Endothelial cell of umbilical vein (primary cell): ENCODE measurements around the gene FPGS. TPM values are rescaled to one million over a fixed set of nuclear protein-coding genes. Genes with fewer than 3 reads are reported as not detected.

Source experiments
- BruUV-seq: library from RNA; stranded (reverse); fragments of 400-500 nt; replicated peaks from 2 replicates; lab custom pipeline; 2021; lab: Mats Ljungman, UMichigan
- CTCF ChIA-PET: fragments of 300-600, 350-600 bp; sonication (Branson Sonifier 250); formaldehyde crosslinking; loops from one replicate; lab custom pipeline; 2021; ENCODE audit warnings: antibody characterized with exemption, inconsistent platforms; lab: Charles Lee
- POLR2A ChIA-PET: fragments of 300-600, 350-600 bp; sonication (Branson Sonifier 250); formaldehyde crosslinking; loops from one replicate; lab custom pipeline; 2021; ENCODE audit warnings: antibody characterized with exemption, inconsistent platforms; lab: Charles Lee
- DNase-seq: peaks from one replicate; pipeline ENCODE4 v3.0.0-alpha.2; 2011; ENCODE audit warnings: low read depth, low spot score
- FAIRE-seq: peaks from 2 replicates; lab custom pipeline; 2011; peaks lifted over from hg19 to GRCh38; lab: Jason Lieb, UNC
- H2AFZ ChIP-seq: 2 replicates; pipeline ENCODE4 v1.6.0; 2012; ENCODE audit warnings: low read depth, low read length, control low read depth, inconsistent platforms
- H3K27ac ChIP-seq: 2 replicates; pipeline ENCODE4 v1.5.1; 2011; ENCODE audit warnings: low read depth, mild to moderate bottlenecking, control low read depth, low read length, moderate library complexity; ENCODE audit not compliant: insufficient read depth
- H3K27me3 ChIP-seq, 2 experiments: 2 replicates each; pipeline versions ENCODE4 v1.6.0 to v1.6.1; 2011; ENCODE audit warnings: low read length in 2 of 2, mixed read lengths in 1 of 2; ENCODE audit not compliant: control insufficient read depth in 2 of 2, insufficient read depth in 2 of 2
- H3K36me3 ChIP-seq, 2 experiments: 2 replicates in 1 of 2; 3 replicates in 1 of 2; pipeline ENCODE4 v1.5.1; 2011; ENCODE audit warnings: low read length in 2 of 2, mild to moderate bottlenecking in 1 of 2, moderate library complexity in 1 of 2; ENCODE audit not compliant: control insufficient read depth in 2 of 2, insufficient read depth in 2 of 2; ENCODE audit errors: extremely low read depth in 1 of 2
- H3K4me1 ChIP-seq: 3 replicates; pipeline ENCODE4 v1.5.1; 2011; ENCODE audit warnings: mild to moderate bottlenecking, low read length; ENCODE audit not compliant: control insufficient read depth, insufficient read depth; ENCODE audit errors: extremely low read depth
- H3K4me2 ChIP-seq: 2 replicates; pipeline ENCODE4 v1.6.1; 2011; ENCODE audit warnings: low read length, control low read depth, mixed read lengths; ENCODE audit not compliant: insufficient read depth
- H3K4me3 ChIP-seq, 3 experiments: fragments of 200-600 bp in 1 of 3; sonication (generic), shearing (Covaris generic) in 1 of 3; replicated peaks in 1 of 3; 2 replicates each; pipeline ENCODE4 v1.5.1; 2011 to 2016; ENCODE audit warnings: control low read depth in 3 of 3, low read length in 3 of 3, mild to moderate bottlenecking in 2 of 3, inconsistent platforms in 1 of 3, low read depth in 1 of 3, moderate library complexity in 1 of 3; ENCODE audit not compliant: insufficient read depth in 1 of 3
- H3K79me2 ChIP-seq: 2 replicates; pipeline ENCODE4 v1.6.0; 2012; ENCODE audit warnings: low read length, inconsistent platforms; ENCODE audit not compliant: control insufficient read depth, insufficient read depth
- H3K9ac ChIP-seq: replicated peaks from 2 replicates; pipeline ENCODE3; 2011; ENCODE audit warnings: low read length, control low read depth; ENCODE audit not compliant: insufficient read depth; ENCODE audit errors: extremely low read depth
- H3K9me1 ChIP-seq: replicated peaks from 3 replicates; pipeline ENCODE4 v1.6.0; 2011; ENCODE audit warnings: mild to moderate bottlenecking, low read length; ENCODE audit not compliant: control insufficient read depth, insufficient read depth; ENCODE audit errors: extremely low read depth
- H3K9me3 ChIP-seq: replicated peaks from 2 replicates; pipeline ENCODE4 v1.5.1; 2012; ENCODE audit warnings: low read length, inconsistent platforms; ENCODE audit not compliant: control insufficient read depth, insufficient read depth
- H4K20me1 ChIP-seq: replicated peaks from 2 replicates; pipeline ENCODE3; 2011; ENCODE audit warnings: mild to moderate bottlenecking, low read length; ENCODE audit not compliant: control insufficient read depth, insufficient read depth; ENCODE audit errors: extremely low read depth
- CTCF ChIP-seq, 2 donors: IDR thresholded peaks; 1 replicate in 1 of 2; 2 replicates in 1 of 2; pipeline ENCODE4 v1.5.1; 2011; ENCODE audit warnings: low read length in 2 of 2, mild to moderate bottlenecking in 2 of 2, moderate library complexity in 2 of 2, control low read depth in 1 of 2, inconsistent platforms in 1 of 2, low read depth in 1 of 2; ENCODE audit not compliant: insufficient read depth in 1 of 2; ENCODE audit errors: extremely low read depth in 1 of 2
- EZH2 ChIP-seq: IDR thresholded peaks from 2 replicates; pipeline ENCODE4 v1.6.1; 2012; ENCODE audit warnings: borderline replicate concordance, low read depth, mild to moderate bottlenecking, moderate library complexity, low read length, inconsistent platforms; ENCODE audit not compliant: severe bottlenecking
- FOS ChIP-seq: IDR thresholded peaks from 2 replicates; pipeline ENCODE4 v1.6.1; 2011; ENCODE audit warnings: mild to moderate bottlenecking, low read length, moderate library complexity, borderline replicate concordance; ENCODE audit not compliant: insufficient read depth
- GATA2 ChIP-seq: IDR thresholded peaks from 2 replicates; pipeline ENCODE4 v1.7.0; 2011; ENCODE audit warnings: low read depth, mild to moderate bottlenecking, moderate library complexity, mixed read lengths, low read length; ENCODE audit not compliant: insufficient read length, insufficient read depth
- JUN ChIP-seq: IDR thresholded peaks from 2 replicates; pipeline ENCODE4 v1.6.1; 2011; ENCODE audit warnings: borderline replicate concordance, low read depth; ENCODE audit not compliant: insufficient read length, insufficient read depth
- MAX ChIP-seq: IDR thresholded peaks from 2 replicates; pipeline ENCODE4 v1.6.1; 2011; ENCODE audit not compliant: insufficient read depth, insufficient read length
- MYC ChIP-seq: IDR thresholded peaks from one replicate; pipeline ENCODE4 v1.6.1; 2011; ENCODE audit warnings: mild to moderate bottlenecking, low read depth, low read length
- POLR2A ChIP-seq: IDR thresholded peaks from 2 replicates; pipeline ENCODE4 v1.6.1; 2012; ENCODE audit warnings: low read depth, mild to moderate bottlenecking, control low read depth, low read length
- POLR2AphosphoS5 ChIP-seq: IDR thresholded peaks from 2 replicates; pipeline ENCODE4 v1.6.1; 2012; ENCODE audit warnings: low read depth, mild to moderate bottlenecking, control low read depth, low read length, moderate library complexity; ENCODE audit not compliant: insufficient read depth
- dilution Hi-C: fragments of 300-500 bp; cut with MboI; formaldehyde crosslinking; loops from one replicate; pipeline ENCODE4 v1.15.0; 2019; ENCODE audit warnings: low sequenced_read_pairs; ENCODE audit not compliant: extremely low pct_ligation_motif_present
- intact Hi-C: fragments of 100-400 bp; cut with micrococcal nuclease; formaldehyde crosslinking; loops from one replicate; pipeline ENCODE4 v1.10.0; 2022
- polyA plus RNA-seq, 4 experiments: library from polyadenylated mRNA; depleted of rRNA in 3 of 4; stranded (reverse) in 3 of 4; unstranded in 1 of 4; fragments of >200 nt; gene quantifications; 2 replicates each; pipeline versions ENCODE4 v1.2.1 to v1.2.3, GENCODE V29; 2011 to 2012; ENCODE audit warnings: missing spikeins in 1 of 4
- total RNA-seq: library from RNA; stranded (reverse); gene quantifications from 2 replicates; pipeline ENCODE4 v1.2.3, GENCODE V29; 2021

FPGS gene
- total and polyA plus RNA-seq, 2 donors (not counting 3 experiments of a cell fraction or from before 2014, with no cell fraction given) = 77.7 to 90.2 TPM

GRCh38 chr9:127857278-127857677 lies 54.6 kb downstream of the FPGS start:
- dilution Hi-C loops (no loop called here), intact Hi-C loops (no loop called here)
- DNase-seq (no peak), FAIRE-seq (no peak)
- ChIA-PET POLR2A (no interaction called here), CTCF (interaction anchor here (6.3 kb wide), 1 partner anchor 11 kb away, joined by 101 read pairs; no protein-coding TSS in a partner anchor)
- Histone ChIP-seq H3K36me3 (peaks cover 2 to 4% of the 10 kb centered on the region in 2 experiments), H3K27me3 (no peaks in the 10 kb centered on the region), H3K9me3 (no peaks in the 10 kb centered on the region), H3K4me3 (no peak overlapping the region), H3K27ac (peak overlapping the region; percentile 58), H2AFZ (no peak overlapping the region), H4K20me1 (no peaks in the 10 kb centered on the region), H3K9ac (no peak overlapping the region), H3K9me1 (no peaks in the 10 kb centered on the region), H3K4me1 (peaks cover 31% of the 10 kb centered on the region), H3K79me2 (peaks cover 26% of the 10 kb centered on the region), H3K4me2 (no peak overlapping the region)
- no TSS peak for BruUV-seq
- TF ChIP-seq GATA2 = no peak
- no peak for TF ChIP-seq EZH2
- no peak for TF ChIP-seq FOS
- TF ChIP-seq CTCF (IDR thresholded peaks at IDR 0.05; ENCODE audit: extremely low read depth in 1 of 2, insufficient read depth in 1 of 2, low read depth in 1 of 2, low read length in 2 of 2) = no peak
- no peak for TF ChIP-seq POLR2A
- TF ChIP-seq MYC = no peak
- TF ChIP-seq JUN = no peak
- TF ChIP-seq POLR2AphosphoS5 = no peak
- TF ChIP-seq MAX = no peak
